IMR-90 (cell line): ENCODE data around the gene C8B. TPM values are rescaled to one million over a fixed set of nuclear protein-coding genes. Genes with fewer than 3 reads are reported as not detected.

Experiments
- ATAC-seq: fragments of 200-7000 bp; cut with Tn5 transposase; 2 replicates; pipeline ENCODE4 v1.9.1; 2020; ENCODE audit warnings: low read depth, mild to moderate bottlenecking, moderate library complexity
- BruUV-seq: library from RNA; stranded (reverse); fragments of 400-500 nt; replicated peaks from 2 replicates; lab custom pipeline; 2021; lab: Mats Ljungman, UMichigan
- CTCF ChIA-PET: fragments of 300-600 bp; formaldehyde crosslinking; extraction: SDS; loops from one replicate; lab custom pipeline; 2021; ENCODE audit warnings: antibody characterized with exemption; lab: Yijun Ruan, JAX
- POLR2A ChIA-PET: fragments of 300-600 bp; sonication (Branson Sonifier 250); formaldehyde crosslinking; loops from one replicate; lab custom pipeline; 2022; ENCODE audit warnings: antibody characterized with exemption; ENCODE audit not compliant: unreplicated experiment; lab: Charles Lee
- DNase-seq: peaks from one replicate; pipeline ENCODE4 v3.0.0; 2013
- H2AFZ ChIP-seq: replicated peaks from 2 replicates; pipeline ENCODE3; 2013; ENCODE audit warnings: low read length, mild to moderate bottlenecking; ENCODE audit not compliant: poor library complexity
- H2AK5ac ChIP-seq: 2 replicates; pipeline ENCODE4 v1.6.1; 2013; ENCODE audit warnings: low read depth, low read length, inconsistent platforms
- H2AK9ac ChIP-seq: replicated peaks from 2 replicates; pipeline ENCODE3; 2013; ENCODE audit warnings: mild to moderate bottlenecking, low read depth, low read length, moderate library complexity; ENCODE audit not compliant: poor library complexity
- H2BK120ac ChIP-seq: 2 replicates; pipeline ENCODE4 v1.6.1; 2013; ENCODE audit warnings: low read depth, low read length, inconsistent platforms
- H2BK15ac ChIP-seq: 3 replicates; pipeline ENCODE4 v1.6.1; 2013; ENCODE audit warnings: low read depth, low read length, inconsistent platforms
- H2BK20ac ChIP-seq: 2 replicates; pipeline ENCODE4 v1.6.1; 2013; ENCODE audit warnings: low read depth, mild to moderate bottlenecking, inconsistent platforms, low read length, moderate library complexity
- H2BK5ac ChIP-seq: 2 replicates; pipeline ENCODE4 v1.6.1; 2013; ENCODE audit warnings: mild to moderate bottlenecking, low read depth, low read length, inconsistent platforms; ENCODE audit not compliant: poor library complexity, severe bottlenecking
- H3K14ac ChIP-seq: replicated peaks from 2 replicates; pipeline ENCODE4 v1.6.1; 2013; ENCODE audit warnings: low read depth, low read length, inconsistent platforms
- H3K18ac ChIP-seq: 2 replicates; pipeline ENCODE4 v1.6.1; 2013; ENCODE audit warnings: low read depth, low read length, control low read depth
- H3K23ac ChIP-seq: 2 replicates; pipeline ENCODE4 v1.6.1; 2013; ENCODE audit warnings: low read depth, low read length, inconsistent platforms
- H3K27ac ChIP-seq: 2 replicates; pipeline ENCODE4 v1.5.1; 2013; ENCODE audit warnings: mild to moderate bottlenecking, control low read depth, low read length; ENCODE audit not compliant: insufficient read depth
- H3K27me3 ChIP-seq: 2 replicates; pipeline ENCODE4 v1.6.1; 2013; ENCODE audit warnings: low read length; ENCODE audit not compliant: control insufficient read depth, insufficient read depth
- H3K36me3 ChIP-seq: 2 replicates; pipeline ENCODE4 v1.6.1; 2013; ENCODE audit warnings: low read length, mixed read lengths; ENCODE audit not compliant: control insufficient read depth, insufficient read depth
- H3K4ac ChIP-seq: 2 replicates; pipeline ENCODE4 v1.6.1; 2013; ENCODE audit warnings: low read depth, low read length, inconsistent platforms
- H3K4me1 ChIP-seq: 2 replicates; pipeline ENCODE4 v1.6.1; 2013; ENCODE audit warnings: low read length, mixed read lengths; ENCODE audit not compliant: control insufficient read depth, insufficient read depth
- H3K4me2 ChIP-seq: 2 replicates; pipeline ENCODE4 v1.6.1; 2013; ENCODE audit warnings: low read depth, mild to moderate bottlenecking, control low read depth, low read length, moderate library complexity
- H3K4me3 ChIP-seq: 2 replicates; pipeline ENCODE4 v1.5.1; 2013; ENCODE audit warnings: low read depth, mild to moderate bottlenecking, control low read depth, low read length, moderate library complexity; ENCODE audit not compliant: insufficient read depth
- H3K56ac ChIP-seq: 2 replicates; pipeline ENCODE4 v1.6.1; 2013; ENCODE audit warnings: low read length, inconsistent platforms; ENCODE audit not compliant: insufficient read depth; ENCODE audit errors: extremely low read depth
- H3K79me1 ChIP-seq, 2 experiments: 2 replicates each; pipeline ENCODE4 v1.6.1; 2013; ENCODE audit warnings: low read length in 2 of 2, inconsistent platforms in 1 of 2, low read depth in 1 of 2
- H3K9ac ChIP-seq: 2 replicates; pipeline ENCODE4 v1.6.1; 2013; ENCODE audit warnings: low read depth, low read length, control low read depth
- H3K9me1 ChIP-seq: 2 replicates; pipeline ENCODE4 v1.6.1; 2013; ENCODE audit warnings: low read length, inconsistent platforms; ENCODE audit not compliant: insufficient read depth
- H3K9me3 ChIP-seq: 2 replicates; pipeline ENCODE4 v1.6.1; 2013; ENCODE audit warnings: low read length; ENCODE audit not compliant: control insufficient read depth, insufficient read depth
- H4K20me1 ChIP-seq: 2 replicates; pipeline ENCODE4 v1.6.1; 2013; ENCODE audit warnings: low read length, inconsistent platforms; ENCODE audit not compliant: insufficient read depth
- H4K5ac ChIP-seq: 2 replicates; pipeline ENCODE4 v1.6.1; 2013; ENCODE audit warnings: mild to moderate bottlenecking, low read depth, low read length, control low read depth
- H4K8ac ChIP-seq, 2 experiments: 2 replicates each; pipeline ENCODE4 v1.6.1; 2013; ENCODE audit warnings: low read depth in 2 of 2, low read length in 2 of 2, control low read depth in 1 of 2, inconsistent platforms in 1 of 2
- H4K91ac ChIP-seq: 2 replicates; pipeline ENCODE4 v1.6.1; 2013; ENCODE audit warnings: low read depth, low read length, inconsistent platforms; ENCODE audit not compliant: insufficient read depth
- BHLHE40 ChIP-seq: fragments of 150-350 bp; IDR thresholded peaks from 2 replicates; pipeline ENCODE4 v1.6.1; 2016; ENCODE audit warnings: mild to moderate bottlenecking, low read depth, low read length
- CEBPB ChIP-seq: IDR thresholded peaks from 2 replicates; pipeline ENCODE4 v1.6.1; 2012; ENCODE audit warnings: low read depth, low read length, improper control_type of control experiment
- CHD1 ChIP-seq: IDR thresholded peaks from 2 replicates; pipeline ENCODE4 v1.6.1; 2012; ENCODE audit warnings: low read depth, low read length, improper control_type of control experiment
- MAZ ChIP-seq: IDR thresholded peaks from 2 replicates; pipeline ENCODE4 v1.6.1; 2012; ENCODE audit warnings: low read depth, mild to moderate bottlenecking, low read length, improper control_type of control experiment, moderate library complexity, borderline replicate concordance
- MXI1 ChIP-seq: IDR thresholded peaks from 2 replicates; pipeline ENCODE4 v1.6.1; 2012; ENCODE audit warnings: low read depth, mild to moderate bottlenecking, low read length, moderate library complexity, borderline replicate concordance
- RAD21 ChIP-seq: IDR thresholded peaks from 2 replicates; pipeline ENCODE4 v1.6.1; 2012; ENCODE audit warnings: low read length, improper control_type of control experiment
- RCOR1 ChIP-seq: IDR thresholded peaks from 2 replicates; pipeline ENCODE4 v1.6.1; 2012; ENCODE audit warnings: mild to moderate bottlenecking, low read length, improper control_type of control experiment; ENCODE audit not compliant: insufficient replicate concordance
- SMC3 ChIP-seq: fragments of 150-350 bp; IDR thresholded peaks from 2 replicates; pipeline ENCODE4 v1.6.1; 2016; ENCODE audit warnings: low read depth, mild to moderate bottlenecking, antibody characterized with exemption, low read length, moderate library complexity
- WGBS, 2 experiments: methylation state at CpG; one replicate each; pipeline versions ENCODE4 v1.1.5 to v1.1.7; 2013; ENCODE audit warnings: missing lambda C conversion rate in 2 of 2; ENCODE audit not compliant: insufficient read length in 1 of 2; ENCODE audit errors: extremely low coverage in 2 of 2; 5-methylcytosine and 5-hydroxymethylcytosine counted together
- dilution Hi-C: fragments of 300-500 bp; cut with HindIII; formaldehyde crosslinking; loops from one replicate; pipeline ENCODE4 v1.14.3; 2018; ENCODE audit warnings: low sequenced_read_pairs; ENCODE audit not compliant: unreplicated experiment
- in situ Hi-C: fragments of 300-500 bp; cut with MboI; formaldehyde crosslinking; loops from 3 replicates; pipeline ENCODE4 v1.14.3; 2019; ENCODE audit warnings: low sequenced_read_pairs, inconsistent platforms, mixed read lengths
- intact Hi-C: fragments of 100-400 bp; cut with micrococcal nuclease; formaldehyde crosslinking; loops from 2 replicates; pipeline ENCODE4 v1.10.0; 2022
- polyA plus RNA-seq, 3 experiments: library from polyadenylated mRNA; depleted of rRNA; stranded (reverse); fragments of >200 nt; gene quantifications; 2 replicates each; pipeline ENCODE4 v1.2.3, GENCODE V29; 2012; ENCODE audit warnings: low replicate concordance in 1 of 3
- total RNA-seq: library from RNA; depleted of rRNA; stranded (reverse); fragments of >200 nt; gene quantifications from 2 replicates; pipeline ENCODE4 v1.2.3, GENCODE V29; 2012
- TF ChIP-seq, protein P1 (sequence below): fragments of 150-350 bp; IDR thresholded peaks from 2 replicates; pipeline ENCODE4 v1.6.1; 2017; ENCODE audit warnings: mild to moderate bottlenecking, antibody characterized with exemption, low read length, low read depth
- TF ChIP-seq, protein P2 (sequence below): fragments of 150-350 bp; IDR thresholded peaks from 2 replicates; pipeline ENCODE4 v1.6.1; 2016; ENCODE audit warnings: low read depth, mild to moderate bottlenecking, low read length, moderate library complexity, borderline replicate concordance

Gene C8B
- total and polyA plus RNA-seq, 2 of the 4 experiments (the other 2 are of a cell fraction): not detected

GRCh38 chr1:57015071-57015470, 49.3 kb upstream of the C8B start:
- no peak overlapping the region for H2BK20ac ChIP-seq
- H3K4me3 ChIP-seq: no peak overlapping the region
- no peak overlapping the region for H4K5ac ChIP-seq
- no peak overlapping the region for H2AK9ac ChIP-seq
- CTCF ChIA-PET: no interaction called here
- in situ Hi-C loops (no loop called here), intact Hi-C loops (no loop called here), dilution Hi-C loops (no loop called here)
- no peak overlapping the region for H2AFZ ChIP-seq
- no peak overlapping the region for H3K4ac ChIP-seq
- no peak overlapping the region for H4K8ac ChIP-seq
- H2BK15ac ChIP-seq: no peak overlapping the region
- no peaks in the 10 kb centered on the region for H3K27me3 ChIP-seq
- WGBS, 2 experiments: 84% methylated on average over 11 of the region's 15 CpGs; no CpG with 5 or more reads in 1 of the 2 experiments
- no peak overlapping the region for H2AK5ac ChIP-seq
- no peaks in the 10 kb centered on the region for H4K20me1 ChIP-seq
- TF ChIP-seq BHLHE40 (no peak), RCOR1 (no peak), MAZ (no peak), MXI1 (no peak), RAD21 (no peak), CHD1 (no peak), CEBPB (no peak), SMC3 (no peak)
- TF ChIP-seq, protein P1, sequence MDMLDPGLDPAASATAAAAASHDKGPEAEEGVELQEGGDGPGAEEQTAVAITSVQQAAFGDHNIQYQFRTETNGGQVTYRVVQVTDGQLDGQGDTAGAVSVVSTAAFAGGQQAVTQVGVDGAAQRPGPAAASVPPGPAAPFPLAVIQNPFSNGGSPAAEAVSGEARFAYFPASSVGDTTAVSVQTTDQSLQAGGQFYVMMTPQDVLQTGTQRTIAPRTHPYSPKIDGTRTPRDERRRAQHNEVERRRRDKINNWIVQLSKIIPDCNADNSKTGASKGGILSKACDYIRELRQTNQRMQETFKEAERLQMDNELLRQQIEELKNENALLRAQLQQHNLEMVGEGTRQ: no peak
- TF ChIP-seq, protein P2, sequence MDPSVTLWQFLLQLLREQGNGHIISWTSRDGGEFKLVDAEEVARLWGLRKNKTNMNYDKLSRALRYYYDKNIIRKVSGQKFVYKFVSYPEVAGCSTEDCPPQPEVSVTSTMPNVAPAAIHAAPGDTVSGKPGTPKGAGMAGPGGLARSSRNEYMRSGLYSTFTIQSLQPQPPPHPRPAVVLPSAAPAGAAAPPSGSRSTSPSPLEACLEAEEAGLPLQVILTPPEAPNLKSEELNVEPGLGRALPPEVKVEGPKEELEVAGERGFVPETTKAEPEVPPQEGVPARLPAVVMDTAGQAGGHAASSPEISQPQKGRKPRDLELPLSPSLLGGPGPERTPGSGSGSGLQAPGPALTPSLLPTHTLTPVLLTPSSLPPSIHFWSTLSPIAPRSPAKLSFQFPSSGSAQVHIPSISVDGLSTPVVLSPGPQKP: no peak
- H3K56ac ChIP-seq: no peak overlapping the region
- H3K9me3 ChIP-seq: no peaks in the 10 kb centered on the region
- no TSS peak for BruUV-seq
- H3K27ac ChIP-seq: no peak overlapping the region
- H3K23ac ChIP-seq: no peak overlapping the region
- POLR2A ChIA-PET: no interaction called here
- H3K36me3 ChIP-seq: no peaks in the 10 kb centered on the region
- no peak overlapping the region for H4K91ac ChIP-seq
- no peak overlapping the region for H3K4me2 ChIP-seq
- H3K79me1 ChIP-seq: no peaks in the 10 kb centered on the region
- H2BK5ac ChIP-seq: no peak overlapping the region
- DNase-seq (no peak), ATAC-seq (no peak)
- H3K4me1 ChIP-seq: no peaks in the 10 kb centered on the region
- no peak overlapping the region for H2BK120ac ChIP-seq
- H3K14ac ChIP-seq: no peak overlapping the region
- no peak overlapping the region for H3K9ac ChIP-seq
- H3K9me1 ChIP-seq: no peaks in the 10 kb centered on the region; the same call in 1 of the 2 replicates
- H3K18ac ChIP-seq: no peak overlapping the region
